NB4 (cell line): ENCODE measurements around the gene STARD4.

ENCODE experiments used
- CTCF ChIP-seq: IDR thresholded peaks from one replicate; pipeline ENCODE4 v1.5.1; 2012; ENCODE audit warnings: low read depth, low read length
- MYC ChIP-seq: IDR thresholded peaks from 2 replicates; pipeline ENCODE4 v1.6.1; 2011; ENCODE audit warnings: low read depth, low read length

GRCh38 chr5:111520908-111521307, 8.6 kb upstream of the STARD4 start:
- TF ChIP-seq CTCF (no peak), MYC (no peak)
